ENCODE results near the gene ZNF277. TPM values are rescaled to one million over a fixed set of nuclear protein-coding genes. Genes with fewer than 3 reads are reported as not detected.

The ZNF277 gene
- total RNA-seq, 4 donors from 2014 or later: 14.4 to 44.9 (median 21.4) TPM

GRCh38 chr7:112266141-112266540, 59.6 kb downstream of the ZNF277 start:
- no peak for DNase-seq
- H3K36me3 ChIP-seq: no peaks in the 10 kb centered on the region
- H3K9me3 ChIP-seq: no peaks in the 10 kb centered on the region
- intact Hi-C loops (cut with DNase I; ENCODE audit: low total_unique reads): no loop called here
- TF ChIP-seq CTCF (IDR thresholded peaks at IDR 0.05) (no peak), POLR2A (IDR thresholded peaks at IDR 0.05) (no peak)
- H3K27ac ChIP-seq: no peak overlapping the region
- no peak overlapping the region for H3K4me3 ChIP-seq
- no peaks in the 10 kb centered on the region for H3K27me3 ChIP-seq
- H3K4me1 ChIP-seq: no peaks in the 10 kb centered on the region

- no peak for TF ChIP-seq POLR2A (IDR thresholded peaks at IDR 0.05)
- no peak for TF ChIP-seq CTCF (IDR thresholded peaks at IDR 0.05)
- no peaks in the 10 kb centered on the region for H3K4me1 ChIP-seq
- no peak overlapping the region for H3K4me3 ChIP-seq
- no peaks in the 10 kb centered on the region for H3K36me3 ChIP-seq
- no peaks in the 10 kb centered on the region for H3K27me3 ChIP-seq
- intact Hi-C loops (cut with DNase I; ENCODE audit: low total_unique reads): no loop called here
- DNase-seq: no peak
- H3K9me3 ChIP-seq: no peaks in the 10 kb centered on the region
- no peak overlapping the region for H3K27ac ChIP-seq
Observed at GRCh38 chr7:112266595-112267270, 60.2 kb downstream of the ZNF277 start.

GRCh38 chr7:112267944-112268691, 61.6 kb downstream of the ZNF277 start:
- TF ChIP-seq POLR2A (IDR thresholded peaks at IDR 0.05) (no peak), CTCF (IDR thresholded peaks at IDR 0.05) (no peak)
- intact Hi-C loops (cut with DNase I; ENCODE audit: low total_unique reads): no loop called here
- Histone ChIP-seq H3K27me3 (no peaks in the 10 kb centered on the region), H3K4me1 (no peaks in the 10 kb centered on the region), H3K36me3 (no peaks in the 10 kb centered on the region), H3K9me3 (no peaks in the 10 kb centered on the region), H3K4me3 (no peak overlapping the region), H3K27ac (no peak overlapping the region)
- no peak for DNase-seq

- intact Hi-C loops (cut with DNase I; ENCODE audit: low total_unique reads): no loop called here
Observed at GRCh38 chr7:112271162-112271561, 64.7 kb downstream of the ZNF277 start.

More at GRCh38 chr7:112271162-112271561, 64.7 kb downstream of the ZNF277 start:
- Histone ChIP-seq H3K27me3 (no peaks in the 10 kb centered on the region), H3K4me3 (no peak overlapping the region), H3K36me3 (no peaks in the 10 kb centered on the region), H3K27ac (no peak overlapping the region), H3K9me3 (no peaks in the 10 kb centered on the region), H3K4me1 (no peaks in the 10 kb centered on the region)
- TF ChIP-seq POLR2A (IDR thresholded peaks at IDR 0.05) (no peak), CTCF (IDR thresholded peaks at IDR 0.05) (no peak)
- DNase-seq: no peak
